ENCODE measurements around the gene MYO1A.

- no peak for TF ChIP-seq CTCF (IDR thresholded peaks at IDR 0.05 in 4 of 5, conservative IDR thresholded peaks at IDR 0.05 in 1 of 5)
- no peak for TF ChIP-seq POLR2A (IDR thresholded peaks at IDR 0.05)
Measured at GRCh38 chr12:57010627-57011247, 39.2 kb downstream of the MYO1A start.

Data from gastrocnemius medialis (tissue), 4 donors.